ENCODE data around the gene SAPCD2.
A peak's percentile ranks its signal among the peaks of the same experiment; 100 is the strongest.

The SAPCD2 gene

GRCh38 chr9:137080260-137081122, 10.1 kb upstream of the SAPCD2 start:
- no peak for DNase-seq

- DNase-seq, result no peak
Measured at GRCh38 chr9:137079401-137079787, 9.0 kb upstream of the SAPCD2 start.

DNA sequence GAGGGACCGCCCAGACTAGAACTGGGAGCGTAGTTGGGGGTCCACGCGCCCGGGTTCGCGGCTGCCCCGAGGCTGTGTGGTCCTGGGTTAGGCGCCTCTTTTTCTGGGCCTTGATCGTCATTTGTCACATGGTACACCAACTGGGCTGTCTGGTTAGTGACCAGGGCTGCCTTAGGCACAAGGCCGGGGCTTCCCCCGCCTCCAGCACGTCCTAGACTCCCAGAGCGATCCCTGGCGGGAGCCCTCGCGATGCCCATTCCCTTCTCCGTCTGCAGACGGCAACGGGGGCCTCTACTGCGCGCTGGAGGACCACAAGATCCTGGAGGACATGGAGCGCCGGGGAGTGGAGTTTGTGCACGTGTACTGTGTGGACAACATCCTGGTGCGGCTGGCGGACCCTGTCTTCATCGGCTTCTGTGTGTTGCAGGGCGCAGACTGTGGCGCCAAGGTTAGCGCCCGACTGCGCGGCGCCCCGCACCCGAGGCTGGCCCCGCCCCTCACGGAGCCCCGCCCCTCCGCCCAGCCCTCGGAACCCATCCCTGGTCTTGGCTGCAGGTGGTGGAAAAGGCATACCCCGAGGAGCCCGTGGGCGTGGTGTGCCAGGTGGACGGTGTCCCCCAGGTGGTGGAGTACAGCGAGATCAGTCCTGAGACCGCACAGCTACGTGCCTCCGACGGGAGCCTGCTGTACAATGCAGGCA, 8.5 kb upstream of the SAPCD2 start:
- no peak for DNase-seq

GRCh38 chr9:137077758-137078693, 7.7 kb upstream of the SAPCD2 start:
- peak in 1 of 5 donors; percentile 60 for DNase-seq

GRCh38 chr9:137077010-137077747, 6.8 kb upstream of the SAPCD2 start, which contains the start of gene UAP1L1:
UAP1L1 (plus strand) TSS chr9:137077517; CDS start chr9:137077533, 16 bp downstream.
- peak in 4 of 5 donors; percentile 48 to 68 (median 54) for DNase-seq

GRCh38 chr9:137076636-137077009, 6.3 kb upstream of the SAPCD2 start:
- no peak for DNase-seq

- DNase-seq, result no peak
Measured at GRCh38 chr9:137075275-137075775, 5.0 kb upstream of the SAPCD2 start.

- no peak for DNase-seq
Measured at GRCh38 chr9:137074657-137075274, 4.4 kb upstream of the SAPCD2 start.

GRCh38 chr9:137073992-137074399, 3.6 kb upstream of the SAPCD2 start:
- DNase-seq, result no peak

DNA sequence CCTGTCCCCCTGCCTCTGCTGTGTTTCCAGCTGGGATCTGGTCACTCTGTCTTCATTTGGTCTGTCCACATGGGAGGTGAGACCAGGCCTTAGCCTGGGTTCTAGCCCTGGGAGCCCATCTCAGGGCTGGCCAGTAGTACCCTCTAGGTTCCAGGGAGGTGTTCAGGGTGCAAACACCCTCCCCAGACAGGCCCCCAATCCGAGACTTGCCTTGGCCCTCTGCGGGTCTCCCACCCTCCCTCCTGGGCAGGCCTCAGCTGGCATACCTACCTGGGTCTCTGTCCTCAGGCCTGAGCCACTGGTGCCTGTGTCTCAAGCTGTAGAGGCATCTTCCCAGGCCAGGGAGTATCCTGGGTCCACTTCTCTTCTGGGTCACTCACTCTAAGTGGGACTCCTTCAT, 925 bp upstream of the SAPCD2 start:
- no peak for DNase-seq

DNA sequence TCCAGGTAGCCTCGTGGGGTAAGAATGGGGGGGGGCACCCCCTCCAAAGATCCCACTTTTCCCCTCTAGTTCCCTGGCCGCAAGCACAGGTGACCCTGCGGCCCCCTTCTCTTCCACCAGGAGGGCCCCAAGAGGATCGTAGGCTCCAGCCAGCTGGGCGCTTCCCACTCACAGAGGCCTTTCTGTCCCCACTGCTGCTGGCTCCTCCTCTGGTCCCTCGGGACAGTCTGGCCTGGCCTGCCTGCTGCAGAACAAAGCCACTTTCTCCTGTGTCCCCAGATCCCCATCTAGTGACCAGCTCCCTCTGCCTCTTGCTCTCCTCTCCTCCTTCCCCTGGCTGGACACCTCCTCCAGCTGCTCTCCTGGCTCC, 534 bp upstream of the SAPCD2 start:
- DNase-seq, result no peak

DNA sequence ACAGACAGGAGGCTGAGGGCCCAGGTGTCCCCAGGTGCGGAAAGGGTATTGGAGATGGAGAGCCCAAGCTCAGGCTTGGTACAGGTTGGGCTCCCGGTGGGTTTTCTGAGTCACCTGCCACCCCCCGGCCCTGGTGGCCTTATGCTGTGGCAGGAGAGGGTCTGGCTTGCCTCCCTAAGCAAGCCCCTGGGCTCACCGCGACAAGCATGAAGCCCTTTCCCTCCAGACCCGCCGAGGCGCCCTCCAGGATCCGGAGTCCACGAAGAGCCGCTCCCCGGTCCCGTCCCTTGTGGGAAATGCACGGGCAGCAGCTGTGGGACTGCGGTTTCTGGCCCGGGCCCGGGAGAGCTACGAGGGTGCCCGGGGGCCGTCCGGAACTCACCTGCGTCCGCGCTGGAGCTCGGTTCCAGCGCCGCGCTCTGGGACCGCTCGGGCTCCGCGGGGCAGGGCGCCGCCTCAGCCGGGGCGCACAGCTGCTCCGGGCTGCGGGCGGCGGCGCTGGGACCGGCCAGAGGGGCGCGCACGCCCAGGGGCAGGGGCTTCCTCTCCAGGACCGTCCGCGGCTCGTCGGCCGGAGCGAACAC, 757 bp downstream of the SAPCD2 start:
- DNase-seq, result no peak

DNA sequence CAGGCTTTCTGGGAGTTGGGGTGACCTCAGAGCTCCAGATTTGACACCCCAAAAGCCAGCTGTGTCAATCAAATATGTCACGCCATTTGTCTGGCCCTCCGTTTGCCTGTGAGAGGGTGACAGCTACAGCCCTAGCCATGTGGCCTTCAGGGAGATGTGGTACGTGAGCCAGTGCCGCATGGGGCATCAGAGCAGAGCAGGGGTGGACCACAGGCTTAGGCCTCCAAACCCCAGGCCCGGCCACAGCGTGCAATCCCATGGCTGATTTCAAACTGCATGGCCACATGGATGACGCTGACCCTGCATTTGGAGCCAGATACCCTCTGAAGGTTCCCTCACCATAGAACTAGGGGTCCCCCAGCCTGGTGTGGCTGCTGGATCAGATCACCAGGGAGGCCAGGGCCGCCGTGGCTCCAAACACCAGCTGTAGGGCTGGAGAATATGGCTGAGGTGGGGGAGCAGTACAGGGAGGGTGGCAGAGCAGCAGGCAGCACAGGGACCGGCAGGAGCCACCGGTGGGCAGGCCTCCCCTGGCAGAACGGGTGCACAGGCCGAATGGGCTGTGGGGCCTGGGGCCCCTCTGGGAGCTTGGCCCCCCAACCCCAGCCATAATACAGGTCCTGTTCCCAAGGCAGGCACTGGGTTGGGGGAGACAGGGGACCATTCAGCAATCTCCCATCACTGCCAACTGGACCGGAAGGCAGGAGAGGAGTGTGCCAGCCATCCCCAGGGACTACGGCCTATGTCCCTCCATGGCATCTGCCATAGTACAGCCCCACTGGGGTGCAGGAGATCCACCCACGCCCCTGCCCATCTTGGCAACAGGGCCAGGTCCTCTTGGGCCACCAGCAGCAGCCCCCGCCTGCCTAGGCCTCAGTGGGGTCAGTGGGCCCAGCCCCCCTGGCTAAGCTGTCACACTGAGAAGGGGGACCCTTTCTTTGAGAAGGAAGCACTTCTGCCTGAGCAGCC, 1.5 kb downstream of the SAPCD2 start:
- DNase-seq, result no peak

GRCh38 chr9:137067860-137068538, 2.4 kb downstream of the SAPCD2 start:
- peak; percentile 66 to 87 (median 78) for DNase-seq

DNA sequence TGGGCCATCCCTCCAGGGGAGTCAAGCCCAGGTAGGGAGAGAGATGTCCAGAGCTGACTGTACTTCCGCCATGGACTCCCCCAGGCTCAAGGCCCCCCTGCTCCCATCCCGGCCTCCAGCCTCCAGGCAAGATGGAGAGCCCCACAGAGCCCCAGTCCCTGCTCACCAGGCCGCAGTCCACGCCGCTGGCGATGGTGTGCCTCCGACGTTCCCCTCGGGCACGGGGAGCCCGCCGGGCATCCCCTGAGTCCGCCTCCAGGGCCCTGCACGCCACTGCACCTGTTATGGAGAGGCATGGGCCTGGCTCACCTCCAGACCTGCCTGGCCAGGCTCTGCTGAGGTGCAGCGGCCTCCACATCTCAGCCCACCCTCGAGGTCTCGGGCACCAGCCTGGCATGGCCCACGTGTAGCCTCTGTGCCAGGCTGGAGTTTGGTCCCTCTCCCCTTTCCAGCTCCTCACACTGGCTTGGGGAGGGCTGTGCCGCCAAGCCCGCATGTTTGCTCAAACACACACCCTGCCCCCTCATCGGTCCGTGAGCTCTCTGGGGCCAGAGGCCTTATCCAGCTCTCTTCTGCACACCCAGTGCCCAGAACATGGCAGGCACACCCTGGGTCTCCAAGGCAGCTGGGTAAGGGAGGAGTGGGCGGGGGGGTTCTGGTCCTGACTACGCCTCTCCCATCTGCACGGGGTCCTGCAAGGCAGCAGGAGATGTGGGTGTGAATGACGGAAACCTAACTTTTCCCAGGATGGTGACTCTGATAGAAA, 4.1 kb downstream of the SAPCD2 start:
- DNase-seq, result no peak

- no peak for DNase-seq
Measured at GRCh38 chr9:137065336-137065967, 4.9 kb downstream of the SAPCD2 start.

DNA sequence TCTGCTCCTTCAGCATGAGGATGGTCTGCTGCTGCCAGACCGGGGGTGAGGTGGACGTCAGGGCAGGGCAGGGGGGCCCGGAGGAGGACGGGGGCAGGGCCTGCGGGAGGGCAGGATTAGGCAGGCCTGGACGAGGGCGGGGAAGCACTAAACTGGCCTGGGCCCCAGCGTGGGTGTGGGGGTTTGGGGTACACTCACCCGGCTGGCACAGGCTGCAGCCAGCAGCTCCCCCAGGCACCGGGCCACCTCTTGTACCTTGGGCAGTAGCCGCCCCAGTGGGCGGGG, 5.5 kb downstream of the SAPCD2 start:
- DNase-seq, result no peak

Data from T-helper 1 cell (primary cell).